GM18909 (cell line): ENCODE data around the gene RPRD1B.

Experiments
- ATAC-seq: cut with Tn5 transposase; IDR thresholded peaks from one replicate; pipeline ENCODE4 v1.9.1; 2021; ENCODE audit warnings: mild to moderate bottlenecking; ENCODE audit not compliant: unreplicated experiment, poor library complexity

The RPRD1B gene, protein sequence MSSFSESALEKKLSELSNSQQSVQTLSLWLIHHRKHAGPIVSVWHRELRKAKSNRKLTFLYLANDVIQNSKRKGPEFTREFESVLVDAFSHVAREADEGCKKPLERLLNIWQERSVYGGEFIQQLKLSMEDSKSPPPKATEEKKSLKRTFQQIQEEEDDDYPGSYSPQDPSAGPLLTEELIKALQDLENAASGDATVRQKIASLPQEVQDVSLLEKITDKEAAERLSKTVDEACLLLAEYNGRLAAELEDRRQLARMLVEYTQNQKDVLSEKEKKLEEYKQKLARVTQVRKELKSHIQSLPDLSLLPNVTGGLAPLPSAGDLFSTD

DNA sequence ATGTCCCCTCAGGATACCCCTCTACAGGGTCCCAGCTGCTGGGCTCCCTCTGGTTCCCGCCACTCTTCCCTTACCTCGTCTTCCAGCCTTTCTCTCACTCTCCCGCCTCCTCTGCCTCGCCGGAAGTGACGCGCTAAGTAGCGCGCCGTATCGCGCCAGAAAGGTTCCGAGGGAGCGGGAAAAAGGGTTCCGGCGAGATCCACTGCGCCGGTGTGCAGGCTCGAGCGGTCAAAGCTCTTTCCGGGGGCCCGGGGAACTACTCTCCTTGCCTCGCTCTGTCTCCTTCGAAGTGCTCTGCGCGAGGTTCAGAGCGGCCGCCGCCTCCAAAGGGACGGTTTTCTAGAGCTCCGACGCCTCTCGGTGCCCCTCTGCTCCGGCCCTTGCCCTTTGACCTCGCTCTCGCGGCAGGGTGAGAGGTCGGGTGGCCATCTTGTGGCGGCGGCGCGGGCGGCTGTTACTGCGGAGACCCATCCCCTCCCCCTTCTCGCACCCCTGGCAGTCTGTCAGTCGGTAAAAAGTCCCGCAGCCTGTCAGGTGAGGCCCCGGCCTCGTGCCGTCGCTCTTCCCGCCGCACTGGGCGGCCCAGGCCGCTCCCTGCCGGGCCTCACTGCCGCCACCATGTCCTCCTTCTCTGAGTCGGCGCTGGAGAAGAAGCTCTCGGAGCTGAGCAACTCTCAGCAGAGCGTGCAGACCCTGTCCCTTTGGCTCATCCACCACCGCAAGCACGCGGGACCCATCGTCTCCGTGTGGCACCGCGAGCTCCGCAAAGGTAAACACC, at the start of gene RPRD1B, which contains the start of gene TTI1:
Gene RPRD1B (plus strand): TSS at position 417 of the 778 bp plus-strand sequence. CDS start 202 bp downstream, at position 619.
Gene TTI1 (minus strand): TSS at position 127 of the 778 bp plus-strand sequence. CDS start 19,640 bp downstream, outside the sequence.
- ATAC-seq, result peak; percentile 81

DNA sequence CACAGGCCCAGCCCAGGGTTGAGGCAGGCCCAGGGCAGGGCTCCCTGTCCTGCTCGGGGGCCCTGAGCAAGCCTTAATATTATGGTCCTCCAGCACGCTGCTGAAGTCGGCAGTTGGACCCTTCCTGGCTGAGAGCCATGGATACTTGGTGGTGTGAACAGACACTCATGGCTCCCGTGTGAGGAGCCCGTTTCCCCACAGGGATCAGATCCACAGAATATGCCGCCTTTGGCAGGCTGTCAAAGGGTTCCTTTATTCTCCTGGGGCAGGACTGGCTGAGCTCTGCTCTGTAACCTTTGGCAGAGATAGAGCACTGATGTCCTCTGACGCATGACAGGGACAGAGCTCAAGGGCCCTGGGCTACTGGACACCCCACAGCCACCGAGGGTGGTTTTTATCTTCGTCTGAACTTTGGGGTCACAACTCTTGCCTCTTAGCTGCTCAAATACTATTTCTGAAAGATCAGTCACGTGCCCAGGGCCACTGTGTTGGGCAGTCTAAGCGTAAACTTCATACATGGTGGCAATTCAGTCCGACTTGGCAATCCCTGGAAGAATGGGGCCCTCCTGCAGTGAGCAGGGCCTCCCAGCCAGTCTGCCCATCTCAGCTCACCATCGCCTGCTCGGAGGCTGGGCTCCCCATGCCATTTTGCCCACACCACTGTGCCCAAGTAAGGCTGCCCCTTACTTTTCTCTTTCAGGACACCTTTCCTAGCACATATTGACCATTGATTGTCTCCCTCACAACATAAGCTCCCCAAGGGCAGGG, 49.3 kb upstream of the RPRD1B start:
- ATAC-seq, result no peak

DNA sequence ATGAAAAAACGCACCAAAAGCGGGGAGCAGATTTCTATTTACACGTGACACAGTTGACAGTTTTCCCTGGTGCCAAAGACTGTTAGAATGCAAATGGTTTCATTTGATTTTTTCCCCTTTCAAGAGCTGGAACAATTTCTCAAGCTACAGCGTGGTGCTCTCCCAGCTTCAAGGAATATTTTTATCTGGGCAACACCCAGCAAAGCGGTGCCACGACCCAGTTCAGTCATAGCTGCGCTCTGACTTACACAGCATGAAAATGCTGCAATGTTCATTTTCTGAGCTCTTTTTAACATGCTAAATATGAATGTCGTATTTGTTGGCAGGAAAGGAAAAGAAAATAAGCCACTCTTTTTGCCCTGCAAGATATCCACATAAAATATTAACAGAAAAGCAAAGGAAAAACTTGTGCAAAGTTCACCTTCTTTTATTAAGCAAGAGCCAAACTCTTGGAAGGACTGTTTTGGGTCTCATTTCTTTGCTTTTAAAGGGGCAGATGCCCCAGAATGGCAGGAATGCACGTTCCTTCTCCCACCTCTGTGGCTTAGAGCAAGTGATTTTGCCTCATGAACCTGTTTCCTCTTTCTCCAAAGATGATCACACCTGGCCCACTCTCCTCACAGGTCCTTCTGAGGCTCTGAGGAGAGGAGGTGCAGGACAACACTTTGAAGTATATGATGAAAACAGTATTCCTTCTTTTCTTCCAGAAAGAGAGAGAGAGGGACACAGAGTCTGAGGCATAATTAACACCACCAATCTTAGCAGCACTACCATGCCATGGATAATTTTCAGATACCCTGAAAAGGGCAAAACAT, 47.3 kb upstream of the RPRD1B start:
- no peak for ATAC-seq

DNA sequence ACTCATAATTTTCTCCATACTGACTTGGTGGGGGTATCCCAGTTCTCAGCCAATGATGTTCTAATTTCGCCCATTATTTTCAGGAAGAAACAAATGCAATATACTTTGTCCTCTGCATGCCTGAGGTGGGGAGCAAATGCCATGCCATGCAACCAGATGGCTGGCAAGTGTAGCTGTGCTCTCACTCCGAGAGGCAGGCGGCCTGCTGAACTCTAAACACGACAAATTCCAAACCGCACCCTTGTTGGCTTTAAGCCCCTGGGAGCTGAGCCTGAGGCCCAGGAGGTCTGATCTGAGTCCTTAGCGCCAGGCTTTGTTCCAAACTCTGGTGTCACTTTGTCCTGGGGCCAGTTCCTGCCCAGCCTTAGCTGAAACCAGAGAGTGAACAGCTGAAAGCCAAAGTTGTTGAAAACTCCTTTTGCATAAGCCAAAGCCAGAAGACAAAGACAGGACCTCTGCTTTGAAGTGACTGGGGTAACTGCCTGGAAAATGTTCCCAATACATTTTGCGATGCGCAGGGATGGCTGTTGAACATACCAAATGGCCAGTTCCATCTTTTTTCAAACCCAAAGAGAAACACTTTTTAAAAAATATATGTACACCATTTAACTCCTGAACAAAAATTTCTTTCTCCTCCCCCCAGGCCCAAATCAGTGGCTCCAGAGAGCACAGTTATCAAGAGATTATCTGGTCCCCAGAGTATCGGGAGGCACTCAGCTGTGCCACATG, 46.5 kb upstream of the RPRD1B start:
- no peak for ATAC-seq

DNA sequence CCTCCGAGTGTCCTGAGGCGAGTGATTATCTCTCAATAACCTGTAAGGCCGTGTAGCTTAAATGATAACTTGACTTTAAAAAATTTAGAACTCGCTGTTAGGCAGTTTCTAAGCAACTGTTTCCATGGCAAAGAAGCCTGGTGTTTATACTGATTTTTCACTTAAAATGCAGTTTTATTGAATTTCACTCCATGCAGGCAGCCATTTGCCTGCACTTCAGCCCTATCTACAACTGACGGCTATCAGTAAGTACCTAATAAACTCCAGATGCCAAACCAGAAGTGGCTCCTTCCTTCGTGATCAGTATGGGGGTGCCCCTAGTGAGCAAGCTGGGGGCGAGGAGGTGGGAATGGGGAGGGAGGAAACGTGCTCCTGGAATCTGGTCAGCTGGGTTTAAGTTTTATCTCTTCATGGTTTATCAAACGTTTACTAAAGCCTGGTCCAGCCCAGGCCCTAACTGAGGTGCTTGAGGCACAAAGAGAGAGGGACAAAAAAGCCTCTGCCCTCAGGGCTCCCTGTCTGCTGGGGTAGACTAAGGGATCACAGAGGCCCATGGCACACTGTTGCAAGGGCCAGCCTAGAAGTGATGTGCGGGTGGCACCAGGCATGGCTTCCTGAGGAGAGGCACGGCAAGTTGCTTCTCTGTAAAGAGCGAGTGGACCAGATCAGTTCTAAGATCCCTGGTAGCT, 45.8 kb upstream of the RPRD1B start:
- no peak for ATAC-seq

DNA sequence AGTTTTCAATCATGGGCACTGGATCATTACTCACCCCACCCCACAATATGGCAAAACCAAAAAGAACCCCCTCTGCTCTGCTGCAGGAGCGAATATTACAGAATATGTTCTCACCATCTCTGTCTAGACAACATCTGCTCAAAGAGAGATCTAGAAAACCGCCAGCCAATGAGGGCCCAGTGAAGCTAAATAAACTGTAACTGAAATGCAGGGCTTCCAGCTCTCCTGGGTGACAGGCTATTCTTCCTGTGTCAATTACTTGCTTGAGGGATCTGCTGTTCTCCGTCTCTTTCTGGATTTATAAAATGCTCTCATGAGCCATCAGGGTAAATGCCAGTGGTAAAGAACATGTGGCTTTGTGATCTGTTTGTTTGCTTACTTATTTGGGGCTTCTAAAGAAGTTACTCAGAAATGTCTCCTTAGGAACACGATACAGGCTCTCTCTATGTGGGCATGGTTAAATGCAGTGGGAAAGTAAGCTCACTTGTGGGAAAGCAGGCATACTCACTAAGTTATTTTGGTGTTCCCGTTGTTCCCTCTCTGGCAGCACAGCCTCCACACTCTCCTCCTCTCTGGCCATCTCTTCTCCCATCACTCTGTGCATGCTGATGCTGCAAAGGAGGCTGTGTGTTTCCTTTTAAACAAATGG, 45.1 kb upstream of the RPRD1B start:
- no peak for ATAC-seq

DNA sequence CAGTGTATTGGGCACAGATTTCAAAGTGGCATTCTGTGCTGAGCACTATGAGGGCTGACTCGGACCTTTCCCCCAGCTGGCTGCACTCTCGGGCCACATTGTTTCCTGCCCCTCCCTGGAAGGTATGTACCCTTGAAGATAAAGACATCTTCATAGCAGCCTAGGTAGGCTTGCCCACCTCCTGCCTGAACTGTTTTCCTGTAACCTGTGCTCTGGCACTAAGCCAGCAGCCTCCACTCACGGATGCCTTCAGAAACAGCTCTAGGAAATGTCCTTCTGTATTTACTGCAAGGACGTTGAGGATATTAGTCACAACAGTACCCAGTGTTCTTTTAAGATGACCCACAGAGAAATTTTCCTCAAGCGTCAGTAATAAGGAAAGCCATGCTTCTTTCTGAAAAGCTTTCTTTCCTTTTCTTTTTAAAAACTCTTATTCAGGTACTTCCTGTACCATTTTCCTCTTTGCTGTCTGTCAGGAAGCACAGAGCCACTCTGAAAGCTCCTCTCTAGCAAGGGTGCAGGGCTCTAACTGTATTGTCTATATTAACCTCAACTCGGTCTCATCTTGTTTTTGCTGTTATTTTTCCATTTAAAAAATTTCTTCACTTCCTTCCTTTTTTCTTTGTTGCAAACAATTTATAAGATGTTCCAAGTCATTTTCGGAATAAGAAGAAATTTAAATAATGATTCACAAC, 43.8 kb upstream of the RPRD1B start:
- no peak for ATAC-seq

DNA sequence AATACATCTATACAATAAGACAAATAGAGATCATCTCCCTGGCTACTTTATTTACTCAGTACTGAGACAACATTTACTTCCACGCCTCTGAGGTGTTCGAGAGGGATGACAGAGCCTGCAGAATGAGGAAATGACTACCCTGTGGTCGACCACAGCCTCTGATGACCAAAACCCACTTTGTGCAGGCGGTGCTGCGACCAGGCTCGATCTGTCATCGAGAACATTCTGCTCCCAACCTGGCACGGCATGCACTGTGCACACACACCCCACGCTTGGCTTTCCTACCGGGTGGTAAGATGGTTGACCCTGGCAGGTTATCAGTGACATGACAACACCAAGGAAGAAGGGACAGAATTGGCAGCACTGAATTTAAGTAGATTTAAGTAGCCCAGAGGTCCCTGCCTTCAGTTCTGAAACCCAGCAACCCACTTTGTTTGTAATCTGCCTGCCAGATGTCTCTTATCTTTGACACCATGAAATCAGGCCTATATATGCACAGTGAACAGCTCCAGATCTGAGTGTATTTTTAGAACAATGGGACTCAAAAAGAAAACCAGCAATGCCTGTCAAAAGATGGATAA, 42.9 kb upstream of the RPRD1B start:
- peak; percentile 94 for ATAC-seq

DNA sequence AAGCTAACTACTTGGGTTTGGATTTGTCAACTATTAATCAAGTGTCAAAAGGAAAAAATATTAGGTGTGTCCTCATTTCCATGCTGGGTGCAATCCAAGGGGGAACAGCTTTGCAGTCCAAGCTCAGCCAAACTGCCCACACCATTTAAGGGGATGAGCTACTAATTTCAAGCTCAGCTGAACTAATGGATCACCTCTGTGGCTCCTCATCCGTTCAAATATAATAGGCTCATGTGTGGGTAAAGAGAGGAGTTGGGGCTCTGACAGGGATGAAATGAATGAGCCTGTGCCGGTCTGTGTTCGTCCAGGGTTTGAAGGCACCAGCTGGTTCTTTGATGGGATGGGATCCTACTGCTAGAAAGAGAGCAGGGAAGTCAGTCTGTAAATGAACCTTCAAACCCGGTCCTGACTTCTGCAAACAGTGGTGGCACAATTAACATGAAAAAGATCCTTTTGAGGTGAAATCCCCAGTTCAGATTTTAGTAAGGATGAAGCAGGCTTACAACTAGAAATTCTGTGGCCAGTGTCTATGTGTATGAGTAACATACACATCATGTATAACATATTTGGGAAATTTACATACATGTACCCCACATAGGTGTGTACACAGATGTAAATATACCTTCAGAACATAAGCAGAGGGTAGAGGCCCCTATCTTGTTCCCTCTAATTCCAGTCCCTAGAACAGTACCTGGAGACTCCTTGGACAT, 42.2 kb upstream of the RPRD1B start:
- ATAC-seq, result no peak

DNA sequence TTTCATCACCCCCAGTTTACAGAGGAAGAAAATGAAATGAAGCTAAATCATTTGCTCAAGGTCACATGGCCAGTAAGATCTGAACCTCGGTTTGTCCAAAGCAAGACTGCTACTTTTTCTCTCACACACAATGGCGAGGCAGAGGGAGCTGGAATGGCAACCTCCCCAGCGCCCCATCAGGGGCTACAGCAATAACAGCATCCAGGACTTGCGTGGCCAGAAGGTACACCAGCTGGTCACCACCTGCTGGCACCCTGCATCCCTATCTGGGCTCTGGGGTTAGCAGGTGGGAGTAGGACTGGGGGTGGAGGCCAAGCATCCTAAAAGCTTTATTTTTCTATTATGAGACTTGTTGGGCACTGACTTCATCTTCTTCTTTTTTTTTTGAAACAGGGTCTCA, 41.6 kb upstream of the RPRD1B start:
- no peak for ATAC-seq

DNA sequence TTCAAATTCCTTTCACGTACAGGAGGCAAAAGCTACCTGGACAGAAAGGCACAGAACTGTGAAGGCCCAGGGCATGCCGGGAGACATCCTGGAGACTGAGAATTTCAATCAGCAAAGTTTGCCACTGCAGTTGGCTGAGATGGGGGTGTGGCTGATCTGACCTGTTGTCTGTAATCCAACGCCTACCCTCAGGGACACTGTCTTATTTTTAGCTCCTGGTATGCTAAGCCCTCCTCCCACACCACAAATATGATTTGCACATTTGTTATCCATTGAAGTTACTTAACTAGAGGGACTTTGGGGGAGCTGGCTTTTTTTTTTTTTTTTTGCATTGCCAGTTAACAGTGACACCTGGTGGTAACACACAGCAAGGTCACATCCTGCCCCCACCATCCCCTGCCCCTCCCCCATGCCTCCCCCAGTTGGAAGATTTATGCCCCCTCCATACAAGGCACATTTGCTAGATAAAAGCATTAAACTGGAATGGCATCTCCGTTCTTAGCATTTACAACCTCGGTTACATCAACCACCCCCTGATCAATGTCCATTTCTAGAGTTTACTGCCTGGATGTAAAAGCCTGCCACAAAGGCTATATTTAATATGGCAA, 40.6 kb upstream of the RPRD1B start:
- no peak for ATAC-seq

DNA sequence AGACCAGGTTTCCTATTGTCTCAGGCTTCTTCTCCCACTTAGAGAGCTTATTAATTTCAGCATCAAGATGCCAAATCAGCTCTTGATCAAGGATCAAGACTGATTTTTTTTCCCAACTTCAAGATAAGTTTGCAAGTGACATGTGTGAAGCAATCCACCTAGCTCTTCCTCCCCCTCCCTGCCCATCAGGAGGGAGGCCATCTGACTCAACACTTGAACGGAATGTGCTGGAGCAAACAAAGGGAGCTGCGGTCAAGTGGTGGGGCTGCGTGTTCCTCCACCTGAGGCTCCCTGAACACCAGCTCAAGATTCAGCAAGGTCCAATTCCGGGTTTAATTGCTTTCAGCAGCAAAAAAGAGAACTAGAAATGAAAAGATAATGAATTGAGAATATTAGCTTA, 39.0 kb upstream of the RPRD1B start:
- ATAC-seq, result no peak

DNA sequence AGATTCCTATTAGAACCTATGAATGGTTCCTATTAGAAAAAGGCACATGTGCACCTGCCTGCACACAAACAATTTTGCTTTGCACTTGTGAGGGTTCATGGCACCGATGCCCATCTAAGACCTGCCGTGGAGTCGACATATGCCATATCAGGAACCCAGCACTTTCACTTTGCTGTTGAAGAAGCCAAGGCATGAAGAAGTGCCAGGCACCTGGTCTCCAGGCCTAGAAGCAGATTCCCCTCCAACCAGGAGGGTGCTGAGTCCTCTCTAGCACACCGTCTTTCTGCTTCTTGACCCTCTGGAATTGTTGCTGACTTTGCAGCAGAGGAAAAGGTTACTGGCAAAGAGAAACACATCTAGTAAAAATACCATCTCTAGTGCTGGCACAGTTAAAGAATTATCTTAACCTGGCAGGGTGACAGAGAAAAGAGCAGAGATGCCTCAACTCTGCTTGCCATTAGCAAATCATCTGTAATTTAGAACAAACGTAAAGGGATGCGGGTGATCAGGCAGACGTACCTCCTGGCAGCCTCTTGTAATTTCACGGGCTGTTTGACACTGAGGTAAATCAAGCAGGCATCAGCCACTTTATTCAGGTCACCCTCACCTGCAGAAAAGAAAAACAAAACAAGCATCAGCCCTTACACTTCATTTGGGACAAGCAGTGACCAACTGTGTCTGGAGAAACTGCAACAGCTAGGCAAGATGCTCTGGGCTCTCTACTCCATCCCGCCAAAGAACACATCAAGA, 37.5 kb upstream of the RPRD1B start:
- ATAC-seq, result no peak

DNA sequence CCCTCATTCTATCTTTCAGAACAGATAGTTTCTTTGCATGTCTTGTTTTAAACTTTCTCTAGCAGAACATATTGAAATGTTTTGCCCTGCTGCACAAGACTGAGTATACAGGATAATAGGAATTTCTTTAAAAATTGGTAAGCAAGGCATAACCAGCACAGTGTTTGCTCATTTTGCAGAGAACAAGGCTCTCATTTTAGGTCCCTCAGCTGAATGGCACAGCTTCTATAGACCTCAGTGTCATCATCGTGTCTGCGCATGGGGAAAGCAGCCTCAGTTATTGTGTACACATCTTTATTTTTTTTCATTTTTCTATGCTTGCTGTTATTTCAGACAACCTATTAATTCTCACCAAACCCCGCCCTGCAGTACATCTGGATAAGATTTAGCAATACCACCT, 36.0 kb upstream of the RPRD1B start:
- ATAC-seq, result no peak

DNA sequence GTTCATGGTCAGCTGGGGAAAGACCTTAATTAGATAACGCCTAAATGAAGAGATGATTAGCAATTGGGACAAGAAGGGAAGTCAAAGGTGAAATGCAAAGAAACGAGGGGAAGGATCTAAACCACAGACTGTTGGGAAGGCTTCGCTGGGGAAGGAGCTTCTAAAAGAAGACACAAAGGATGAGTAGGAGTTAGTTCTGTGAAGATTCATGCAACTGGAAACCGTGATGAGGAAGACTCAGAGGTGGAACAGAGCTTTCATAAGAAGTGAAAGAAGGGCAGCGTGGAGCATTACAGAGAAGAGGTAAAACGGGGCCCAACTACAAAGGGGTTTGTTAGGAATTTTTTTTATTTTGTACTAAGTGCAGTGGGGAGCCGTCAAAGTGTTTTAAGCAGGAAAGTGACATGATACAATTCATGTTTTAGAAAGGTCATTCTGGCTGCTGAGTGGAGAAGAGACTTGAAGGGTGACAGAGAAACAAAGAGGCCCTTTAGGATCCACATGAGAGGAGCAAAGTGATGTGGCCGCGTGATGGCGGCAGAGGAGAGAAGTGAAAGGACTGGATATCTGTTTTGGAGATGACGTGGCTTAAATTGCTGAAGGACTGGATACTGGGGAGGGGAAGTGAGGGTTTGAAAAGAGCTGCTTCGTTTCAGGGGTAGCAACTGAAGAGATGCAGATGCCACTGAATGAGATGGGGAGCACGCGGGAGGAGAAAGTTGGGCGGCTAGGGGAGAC, 33.9 kb upstream of the RPRD1B start:
- ATAC-seq, result no peak
